SK-N-SH treated with all-trans-retinoic acid at 6 μM for 48 hours (cell line): Measurements from ENCODE around the gene UROD.

Experiments used
- ESRRG ChIP-seq: fragments of 250-450 bp; sonication (Bioruptor Pico); IDR thresholded peaks from 2 replicates; pipeline ENCODE4 v1.6.1; 2021; ENCODE audit warnings: mild to moderate bottlenecking
- OSR1 ChIP-seq: fragments of 250-450 bp; sonication (Bioruptor Pico); IDR thresholded peaks from 2 replicates; pipeline ENCODE4 v1.8.0; 2022; ENCODE audit warnings: moderate library complexity, mild to moderate bottlenecking, inconsistent platforms
- TF ChIP-seq, protein P1 (sequence below): fragments of 250-450 bp; sonication (Bioruptor Pico); IDR thresholded peaks from 2 replicates; pipeline ENCODE4 v1.8.0; 2021; ENCODE audit warnings: low read depth, mild to moderate bottlenecking, moderate library complexity, borderline replicate concordance
- TF ChIP-seq, protein P2 (sequence below): fragments of 250-450 bp; sonication (Bioruptor Pico); IDR thresholded peaks from 2 replicates; pipeline ENCODE4 v1.8.0; 2020; ENCODE audit warnings: mild to moderate bottlenecking, moderate library complexity, borderline replicate concordance

DNA sequence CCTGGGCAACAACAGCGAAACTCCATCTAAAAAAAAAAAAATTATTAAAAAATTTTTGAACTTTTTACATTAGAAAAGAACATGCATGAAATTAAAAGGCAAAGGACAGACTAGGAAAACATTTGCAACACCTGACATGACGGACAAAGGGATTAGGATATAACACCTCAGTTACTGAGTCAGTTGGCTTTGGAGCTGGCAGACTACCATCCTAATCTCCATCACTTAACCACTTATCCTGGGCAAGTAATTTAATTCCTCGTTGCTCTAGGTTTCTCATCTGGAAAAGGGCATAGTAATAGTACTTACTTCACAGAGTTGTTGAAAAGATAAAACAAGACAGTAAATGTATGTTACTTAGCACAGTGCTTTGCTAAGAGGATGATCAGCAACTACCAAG, 12.8 kb upstream of the UROD start:
- TF ChIP-seq ESRRG (CRISPR knock-in tag) (no peak), OSR1 (CRISPR knock-in tag) (no peak)
- TF ChIP-seq, protein P1, sequence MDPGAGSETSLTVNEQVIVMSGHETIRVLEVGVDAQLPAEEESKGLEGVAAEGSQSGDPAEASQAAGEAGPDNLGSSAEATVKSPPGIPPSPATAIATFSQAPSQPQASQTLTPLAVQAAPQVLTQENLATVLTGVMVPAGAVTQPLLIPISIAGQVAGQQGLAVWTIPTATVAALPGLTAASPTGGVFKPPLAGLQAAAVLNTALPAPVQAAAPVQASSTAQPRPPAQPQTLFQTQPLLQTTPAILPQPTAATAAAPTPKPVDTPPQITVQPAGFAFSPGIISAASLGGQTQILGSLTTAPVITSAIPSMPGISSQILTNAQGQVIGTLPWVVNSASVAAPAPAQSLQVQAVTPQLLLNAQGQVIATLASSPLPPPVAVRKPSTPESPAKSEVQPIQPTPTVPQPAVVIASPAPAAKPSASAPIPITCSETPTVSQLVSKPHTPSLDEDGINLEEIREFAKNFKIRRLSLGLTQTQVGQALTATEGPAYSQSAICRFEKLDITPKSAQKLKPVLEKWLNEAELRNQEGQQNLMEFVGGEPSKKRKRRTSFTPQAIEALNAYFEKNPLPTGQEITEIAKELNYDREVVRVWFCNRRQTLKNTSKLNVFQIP (CRISPR knock-in tag): no peak
- TF ChIP-seq, protein P2, sequence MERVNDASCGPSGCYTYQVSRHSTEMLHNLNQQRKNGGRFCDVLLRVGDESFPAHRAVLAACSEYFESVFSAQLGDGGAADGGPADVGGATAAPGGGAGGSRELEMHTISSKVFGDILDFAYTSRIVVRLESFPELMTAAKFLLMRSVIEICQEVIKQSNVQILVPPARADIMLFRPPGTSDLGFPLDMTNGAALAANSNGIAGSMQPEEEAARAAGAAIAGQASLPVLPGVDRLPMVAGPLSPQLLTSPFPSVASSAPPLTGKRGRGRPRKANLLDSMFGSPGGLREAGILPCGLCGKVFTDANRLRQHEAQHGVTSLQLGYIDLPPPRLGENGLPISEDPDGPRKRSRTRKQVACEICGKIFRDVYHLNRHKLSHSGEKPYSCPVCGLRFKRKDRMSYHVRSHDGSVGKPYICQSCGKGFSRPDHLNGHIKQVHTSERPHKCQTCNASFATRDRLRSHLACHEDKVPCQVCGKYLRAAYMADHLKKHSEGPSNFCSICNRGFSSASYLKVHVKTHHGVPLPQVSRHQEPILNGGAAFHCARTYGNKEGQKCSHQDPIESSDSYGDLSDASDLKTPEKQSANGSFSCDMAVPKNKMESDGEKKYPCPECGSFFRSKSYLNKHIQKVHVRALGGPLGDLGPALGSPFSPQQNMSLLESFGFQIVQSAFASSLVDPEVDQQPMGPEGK (CRISPR knock-in tag): no peak
